ENCODE results near the gene ADORA1. TPM values are rescaled to one million over a fixed set of nuclear protein-coding genes. Genes with fewer than 3 reads are reported as not detected.

The ADORA1 gene
- total RNA-seq, 2 experiments from 2014 or later, result not detected

DNA sequence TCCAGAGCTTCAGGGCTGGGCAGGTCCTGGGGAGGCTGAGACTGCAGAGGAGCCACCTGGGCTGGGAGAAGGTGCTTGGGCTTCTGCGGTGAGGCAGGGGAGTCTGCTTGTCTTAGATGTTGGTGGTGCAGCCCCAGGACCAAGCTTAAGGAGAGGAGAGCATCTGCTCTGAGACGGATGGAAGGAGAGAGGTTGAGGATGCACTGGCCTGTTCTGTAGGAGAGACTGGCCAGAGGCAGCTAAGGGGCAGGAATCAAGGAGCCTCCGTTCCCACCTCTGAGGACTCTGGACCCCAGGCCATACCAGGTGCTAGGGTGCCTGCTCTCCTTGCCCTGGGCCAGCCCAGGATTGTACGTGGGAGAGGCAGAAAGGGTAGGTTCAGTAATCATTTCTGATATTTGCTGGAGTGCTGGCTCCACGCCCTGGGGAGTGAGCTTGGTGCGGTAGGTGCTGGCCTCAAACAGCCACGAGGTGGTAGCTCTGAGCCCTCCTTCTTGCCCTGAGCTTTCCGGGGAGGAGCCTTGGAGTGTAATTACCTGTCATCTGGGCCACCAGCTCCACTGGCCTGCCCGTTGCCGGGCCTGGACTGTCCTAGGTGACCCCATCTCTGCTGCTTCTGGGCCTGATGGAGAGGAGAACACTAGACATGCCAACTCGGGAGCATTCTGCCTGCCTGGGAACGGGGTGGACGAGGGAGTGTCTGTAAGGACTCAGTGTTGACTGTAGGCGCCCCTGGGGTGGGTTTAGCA lies 38.8 kb downstream of the ADORA1 start:
- Histone ChIP-seq H2AFZ (ENCODE audit: low read length) (no peak overlapping the region), H3K9me2 (ENCODE audit: insufficient read depth, low read length) (no peaks in the 10 kb centered on the region), H3K4me3 (ENCODE audit: low read depth, low read length, poor library complexity, severe bottlenecking) (no peak overlapping the region), H3K9me3 (ENCODE audit: low read length) (no peaks in the 10 kb centered on the region), H3K36me3 (ENCODE audit: insufficient read depth, low read length) (no peaks in the 10 kb centered on the region), H4K20me1 (ENCODE audit: insufficient read depth, low read length) (no peaks in the 10 kb centered on the region; the same call in 1 of the 2 replicates), H3K4me2 (ENCODE audit: low read length) (no peak overlapping the region), H3K4me1 (ENCODE audit: insufficient read depth, low read length, poor library complexity, severe bottlenecking) (no peaks in the 10 kb centered on the region), H3K79me2 (ENCODE audit: insufficient read depth, low read depth, low read length) (no peaks in the 10 kb centered on the region), H3K27ac (ENCODE audit: low read depth, low read length, poor library complexity, severe bottlenecking) (no peak overlapping the region)
- DNase-seq (ENCODE audit: low spot score), result peak; percentile 35
- ChIA-PET POLR2A (no interaction called here), CTCF (ENCODE audit: unreplicated experiment) (interaction anchor here (0.5 to 1.2 kb wide), 5 partner anchors 19 to 125 kb away, joined by 3 read pairs; no protein-coding TSS in a partner anchor)
- BruUV-seq (replicated peaks), result no TSS peak
- intact Hi-C loops (cut with micrococcal nuclease; ENCODE audit: unreplicated experiment), result loop anchor here (2.0 kb wide), 1 partner anchor 50 kb away; no protein-coding TSS in a partner anchor
- TF ChIP-seq EZH2phosphoT487 (IDR thresholded peaks at IDR 0.05; ENCODE audit: borderline replicate concordance, low read depth, low read length) (no peak), CTCF (conservative IDR thresholded peaks at IDR 0.05; ENCODE audit: low read length) (peak; percentile 65)

- H3K79me2 ChIP-seq (ENCODE audit: insufficient read depth, low read depth, low read length), result no peaks in the 10 kb centered on the region
- H4K20me1 ChIP-seq (ENCODE audit: insufficient read depth, low read length), result no peaks in the 10 kb centered on the region; the same call in 1 of the 2 replicates
- H3K27ac ChIP-seq (ENCODE audit: low read depth, low read length, poor library complexity, severe bottlenecking), result no peak overlapping the region
- H3K4me2 ChIP-seq (ENCODE audit: low read length), result no peak overlapping the region
- CTCF ChIA-PET (ENCODE audit: unreplicated experiment), result interaction anchor here (0.5 to 1.2 kb wide), 5 partner anchors 20 to 126 kb away, joined by 3 read pairs; no protein-coding TSS in a partner anchor
- H3K4me1 ChIP-seq (ENCODE audit: insufficient read depth, low read length, poor library complexity, severe bottlenecking), result no peaks in the 10 kb centered on the region
- no TSS peak for BruUV-seq (replicated peaks)
- H3K4me3 ChIP-seq (ENCODE audit: low read depth, low read length, poor library complexity, severe bottlenecking), result no peak overlapping the region
- TF ChIP-seq EZH2phosphoT487 (IDR thresholded peaks at IDR 0.05; ENCODE audit: borderline replicate concordance, low read depth, low read length) (no peak), CTCF (conservative IDR thresholded peaks at IDR 0.05; ENCODE audit: low read length) (no peak)
- POLR2A ChIA-PET, result no interaction called here
- no peak overlapping the region for H2AFZ ChIP-seq (ENCODE audit: low read length)
- no peak for DNase-seq (ENCODE audit: low spot score)
- H3K9me3 ChIP-seq (ENCODE audit: low read length), result no peaks in the 10 kb centered on the region
- intact Hi-C loops (cut with micrococcal nuclease; ENCODE audit: unreplicated experiment), result loop anchor here (2.0 kb wide), 1 partner anchor 50 kb away; no protein-coding TSS in a partner anchor
- H3K36me3 ChIP-seq (ENCODE audit: insufficient read depth, low read length), result no peaks in the 10 kb centered on the region
- H3K9me2 ChIP-seq (ENCODE audit: insufficient read depth, low read length), result no peaks in the 10 kb centered on the region
These were observed 39.7 kb downstream of the ADORA1 start for GRCh38 chr1:203167026-203167912.
